K562 (cell line): ENCODE data around the gene GPN1. TPM values are rescaled to one million over a fixed set of nuclear protein-coding genes. Genes with fewer than 3 reads are reported as not detected.

Experiments used
- CBFA2T2 ChIP-seq: fragments of 450-650 bp; conservative IDR thresholded peaks from 2 replicates; pipeline ENCODE4 v1.6.1; 2017; ENCODE audit warnings: mild to moderate bottlenecking
- CBX5 ChIP-seq: IDR thresholded peaks from 2 replicates; pipeline ENCODE4 v1.6.1; 2014; ENCODE audit warnings: low read depth, borderline replicate concordance
- CHD1 ChIP-seq: fragments of 200-600 bp; sonication (generic); IDR thresholded peaks from one replicate; pipeline ENCODE4 v1.6.1; 2012; ENCODE audit warnings: mild to moderate bottlenecking, moderate library complexity, low read length, inconsistent platforms
- ERF ChIP-seq: fragments of 450-650 bp; formaldehyde crosslinking; IDR thresholded peaks from 2 replicates; pipeline ENCODE4 v1.4.0; 2020; ENCODE audit warnings: mild to moderate bottlenecking, mixed read lengths
- GABPA ChIP-seq: fragments of 200-800 bp; sonication (Bioruptor generic); conservative IDR thresholded peaks from 2 replicates; pipeline ENCODE4 v1.6.1; 2016; ENCODE audit warnings: low read depth, missing genetic modification characterization, missing compliant biosample characterization
- HNRNPL ChIP-seq: fragments of 200-400 bp; formaldehyde crosslinking; IDR thresholded peaks from 2 replicates; pipeline ENCODE4 v1.6.1; 2017; ENCODE audit warnings: low read depth, mild to moderate bottlenecking, low read length
- MYNN ChIP-seq, 2 experiments: sonication (generic); formaldehyde crosslinking in 1 of 2; IDR thresholded peaks; 2 replicates each; pipeline versions ENCODE4 v1.5.0 to v1.6.1; 2016 to 2020; ENCODE audit warnings: antibody characterized with exemption in 1 of 2, missing genetic modification reagents in 1 of 2
- NONO ChIP-seq, 2 experiments: fragments of 200-400 bp in 1 of 2; fragments of 450-650 bp in 1 of 2; formaldehyde crosslinking in 1 of 2; IDR thresholded peaks; 2 replicates each; pipeline ENCODE4 v1.6.1; 2017; ENCODE audit warnings: low read depth in 2 of 2, mild to moderate bottlenecking in 2 of 2, moderate library complexity in 2 of 2, low read length in 1 of 2
- RB1 ChIP-seq: fragments of 450-650 bp; IDR thresholded peaks from 2 replicates; pipeline ENCODE4 v1.6.1; 2017; ENCODE audit warnings: low read depth, mild to moderate bottlenecking
- SMAD3 ChIP-seq: fragments of 450-650 bp; formaldehyde crosslinking; conservative IDR thresholded peaks from 2 replicates; pipeline ENCODE4 v1.4.0; 2020; ENCODE audit warnings: mild to moderate bottlenecking
- TARDBP ChIP-seq: fragments of 450-650 bp; IDR thresholded peaks from 2 replicates; pipeline ENCODE4 v1.6.1; 2016
- ZNF24 ChIP-seq: fragments of 450-650 bp; IDR thresholded peaks from 2 replicates; pipeline ENCODE4 v1.6.1; 2016
- ZNF274 ChIP-seq: IDR thresholded peaks from 2 replicates; pipeline ENCODE4 v1.6.1; 2011; ENCODE audit warnings: low read depth, mild to moderate bottlenecking, low read length, moderate library complexity, borderline replicate concordance
- ZNF311 ChIP-seq: fragments of 250-450 bp; sonication (Bioruptor Pico); IDR thresholded peaks from 2 replicates; pipeline ENCODE4 v1.4.0; 2020; ENCODE audit warnings: mild to moderate bottlenecking, moderate library complexity
- ZNF785 ChIP-seq: fragments of 250-450 bp; sonication (Bioruptor Pico); IDR thresholded peaks from 2 replicates; pipeline ENCODE4 v1.4.0; 2020; ENCODE audit warnings: mild to moderate bottlenecking
- ZNF79 ChIP-seq: fragments of 250-450 bp; sonication (Bioruptor Pico); IDR thresholded peaks from 2 replicates; pipeline ENCODE4 v1.4.0; 2020; ENCODE audit warnings: low read depth, mild to moderate bottlenecking, moderate library complexity
- polyA plus RNA-seq, 8 experiments: library from polyadenylated mRNA; depleted of rRNA in 4 of 8; stranded (reverse) in 5 of 8; unstranded in 3 of 8; fragments of >200 nt; fragmentation: Nextera tagmentation in 2 of 8; fragmentation: Illumina TruSeq in 1 of 8; extraction: Ambion mirVana in 2 of 8; extraction: Trizol in 1 of 8; gene quantifications; 2 replicates each; pipeline versions ENCODE4 v1.2.1 to v1.2.3, GENCODE V29; 2011 to 2014; ENCODE audit warnings: inconsistent platforms in 1 of 8, missing spikeins in 1 of 8
- total RNA-seq, 7 experiments: library from RNA; depleted of rRNA in 6 of 7; stranded (reverse); fragments of >200 nt in 6 of 7; fragmentation: Illumina TruSeq in 2 of 7; extraction: Trizol in 2 of 7; gene quantifications; 2 replicates each; pipeline versions ENCODE4 v1.2.1 to v1.2.3, GENCODE V29; 2011 to 2021; ENCODE audit warnings: low replicate concordance in 1 of 7
- TF ChIP-seq, protein P1 (sequence below): fragments of 450-650 bp; formaldehyde crosslinking; IDR thresholded peaks from 2 replicates; pipeline ENCODE4 v1.4.0; 2020; ENCODE audit warnings: mild to moderate bottlenecking, mixed read lengths
- TF ChIP-seq, protein P2 (sequence below): IDR thresholded peaks from 2 replicates; pipeline ENCODE4 v1.6.1; 2012; ENCODE audit warnings: low read depth, low read length, improper control_type of control experiment, borderline replicate concordance
- TF ChIP-seq, protein P3 (sequence below), 2 experiments: IDR thresholded peaks in 1 of 2; conservative IDR thresholded peaks in 1 of 2; 2 replicates each; pipeline ENCODE4 v1.6.1; 2016; ENCODE audit warnings: low read depth in 2 of 2, mild to moderate bottlenecking in 1 of 2, missing compliant biosample characterization in 1 of 2, missing genetic modification characterization in 1 of 2, moderate library complexity in 1 of 2
- TF ChIP-seq, protein P4 (sequence below): fragments of 450-650 bp; IDR thresholded peaks from one replicate; pipeline ENCODE4 v1.6.1; 2018; ENCODE audit warnings: mild to moderate bottlenecking, moderate library complexity; ENCODE audit not compliant: partially characterized antibody

GPN1 gene
- total and polyA plus RNA-seq, 9 of the 15 experiments (the other 6 are each of a cell fraction or from before 2014, with no cell fraction given), result 23.4 to 171 (median 48.2) TPM

DNA sequence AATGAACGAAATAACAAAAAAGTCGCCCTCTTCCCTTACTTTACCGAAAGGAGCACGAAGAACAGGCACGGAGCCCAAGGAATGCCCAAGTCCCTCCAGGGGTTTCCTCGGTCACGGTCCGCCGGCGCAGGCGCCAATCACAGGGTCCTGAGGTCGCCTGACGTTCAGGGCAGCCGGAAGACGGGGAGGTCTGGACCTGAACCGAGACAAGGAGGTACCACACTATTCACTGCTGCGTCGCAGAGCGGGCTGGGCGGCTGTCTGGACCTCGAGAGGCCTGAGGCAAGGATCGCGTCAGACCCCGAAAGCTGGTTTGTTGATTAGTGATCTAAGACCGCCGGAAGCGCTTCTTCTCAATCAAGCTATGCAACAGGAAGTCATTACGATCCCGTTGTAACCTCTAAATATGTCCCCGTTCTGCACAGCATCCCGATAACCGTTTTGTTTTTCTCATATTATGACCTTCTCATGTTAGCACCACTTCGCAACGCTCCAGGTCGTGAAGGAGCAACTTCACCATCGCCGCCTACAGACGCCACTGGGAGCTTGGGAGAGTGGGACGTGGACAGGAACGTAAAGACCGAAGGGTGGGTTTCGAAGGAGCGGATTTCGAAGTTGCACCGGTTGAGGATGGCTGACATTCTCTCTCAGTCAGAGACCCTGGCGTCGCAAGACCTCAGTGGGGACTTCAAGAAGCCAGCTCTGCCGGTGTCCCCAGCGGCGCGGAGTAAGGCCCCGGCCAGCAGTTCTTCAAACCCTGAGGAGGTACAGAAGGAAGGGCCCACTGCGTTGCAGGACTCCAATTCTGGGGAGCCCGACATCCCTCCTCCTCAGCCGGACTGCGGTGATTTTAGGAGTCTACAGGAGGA, 34.7 kb downstream of the GPN1 start, which contains the start of the genes SLC4A1AP and SUPT7L (continued):
- TF ChIP-seq TARDBP (peak; percentile 86), ZNF785 (CRISPR knock-in tag) (no peak), ZNF79 (CRISPR knock-in tag) (no peak), GABPA (tag) (peak; percentile 98), HNRNPL (no peak), RB1 (peak; percentile 80), ZNF24 (0 out of 2 replicates have a peak, but pooled peaks have one; percentile 57), SMAD3 (CRISPR knock-in tag) (0 out of 2 replicates have a peak, but pooled peaks have one; percentile 30), CBX5 (no peak), CHD1 (peak; percentile 44), ERF (CRISPR knock-in tag) (no peak), ZNF274 (no peak), MYNN (IDR thresholded peaks at IDR 0.05) (no peak), MYNN (CRISPR knock-in tag; IDR thresholded peaks at IDR 0.05) (no peak), ZNF311 (CRISPR knock-in tag) (no peak), CBFA2T2 (no peak), NONO (IDR thresholded peaks at IDR 0.05; ENCODE audit: low read depth in 2 of 2, low read length in 1 of 2) (peak in 1 of 2 experiments; percentile 77; a peak in 1 of 4 replicates)
- TF ChIP-seq, protein P1, sequence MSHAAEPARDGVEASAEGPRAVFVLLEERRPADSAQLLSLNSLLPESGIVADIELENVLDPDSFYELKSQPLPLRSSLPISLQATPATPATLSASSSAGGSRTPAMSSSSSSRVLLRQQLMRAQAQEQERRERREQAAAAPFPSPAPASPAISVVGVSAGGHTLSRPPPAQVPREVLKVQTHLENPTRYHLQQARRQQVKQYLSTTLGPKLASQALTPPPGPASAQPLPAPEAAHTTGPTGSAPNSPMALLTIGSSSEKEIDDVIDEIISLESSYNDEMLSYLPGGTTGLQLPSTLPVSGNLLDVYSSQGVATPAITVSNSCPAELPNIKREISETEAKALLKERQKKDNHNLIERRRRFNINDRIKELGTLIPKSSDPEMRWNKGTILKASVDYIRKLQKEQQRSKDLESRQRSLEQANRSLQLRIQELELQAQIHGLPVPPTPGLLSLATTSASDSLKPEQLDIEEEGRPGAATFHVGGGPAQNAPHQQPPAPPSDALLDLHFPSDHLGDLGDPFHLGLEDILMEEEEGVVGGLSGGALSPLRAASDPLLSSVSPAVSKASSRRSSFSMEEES, result no peak
- TF ChIP-seq, protein P2, sequence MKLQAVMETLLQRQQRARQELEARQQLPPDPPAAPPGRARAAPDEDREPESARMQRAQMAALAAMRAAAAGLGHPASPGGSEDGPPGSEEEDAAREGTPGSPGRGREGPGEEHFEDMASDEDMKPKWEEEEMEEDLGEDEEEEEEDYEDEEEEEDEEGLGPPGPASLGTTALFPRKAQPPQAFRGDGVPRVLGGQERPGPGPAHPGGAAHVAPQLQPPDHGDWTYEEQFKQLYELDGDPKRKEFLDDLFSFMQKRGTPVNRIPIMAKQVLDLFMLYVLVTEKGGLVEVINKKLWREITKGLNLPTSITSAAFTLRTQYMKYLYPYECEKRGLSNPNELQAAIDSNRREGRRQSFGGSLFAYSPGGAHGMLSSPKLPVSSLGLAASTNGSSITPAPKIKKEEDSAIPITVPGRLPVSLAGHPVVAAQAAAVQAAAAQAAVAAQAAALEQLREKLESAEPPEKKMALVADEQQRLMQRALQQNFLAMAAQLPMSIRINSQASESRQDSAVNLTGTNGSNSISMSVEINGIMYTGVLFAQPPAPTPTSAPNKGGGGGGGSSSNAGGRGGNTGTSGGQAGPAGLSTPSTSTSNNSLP, result no peak
- TF ChIP-seq, protein P3, sequence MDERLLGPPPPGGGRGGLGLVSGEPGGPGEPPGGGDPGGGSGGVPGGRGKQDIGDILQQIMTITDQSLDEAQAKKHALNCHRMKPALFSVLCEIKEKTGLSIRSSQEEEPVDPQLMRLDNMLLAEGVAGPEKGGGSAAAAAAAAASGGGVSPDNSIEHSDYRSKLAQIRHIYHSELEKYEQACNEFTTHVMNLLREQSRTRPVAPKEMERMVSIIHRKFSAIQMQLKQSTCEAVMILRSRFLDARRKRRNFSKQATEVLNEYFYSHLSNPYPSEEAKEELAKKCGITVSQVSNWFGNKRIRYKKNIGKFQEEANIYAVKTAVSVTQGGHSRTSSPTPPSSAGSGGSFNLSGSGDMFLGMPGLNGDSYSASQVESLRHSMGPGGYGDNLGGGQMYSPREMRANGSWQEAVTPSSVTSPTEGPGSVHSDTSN (CRISPR knock-in tag; IDR thresholded peaks at IDR 0.05; ENCODE audit: low read depth), result no peak
- TF ChIP-seq, protein P3 (tag; conservative IDR thresholded peaks at IDR 0.05; ENCODE audit: low read depth), result 0 out of 2 replicates have a peak, but pooled peaks have one; percentile 9
- TF ChIP-seq, protein P4, sequence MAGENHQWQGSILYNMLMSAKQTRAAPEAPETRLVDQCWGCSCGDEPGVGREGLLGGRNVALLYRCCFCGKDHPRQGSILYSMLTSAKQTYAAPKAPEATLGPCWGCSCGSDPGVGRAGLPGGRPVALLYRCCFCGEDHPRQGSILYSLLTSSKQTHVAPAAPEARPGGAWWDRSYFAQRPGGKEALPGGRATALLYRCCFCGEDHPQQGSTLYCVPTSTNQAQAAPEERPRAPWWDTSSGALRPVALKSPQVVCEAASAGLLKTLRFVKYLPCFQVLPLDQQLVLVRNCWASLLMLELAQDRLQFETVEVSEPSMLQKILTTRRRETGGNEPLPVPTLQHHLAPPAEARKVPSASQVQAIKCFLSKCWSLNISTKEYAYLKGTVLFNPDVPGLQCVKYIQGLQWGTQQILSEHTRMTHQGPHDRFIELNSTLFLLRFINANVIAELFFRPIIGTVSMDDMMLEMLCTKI, result no peak
